HG03097 (cell line): ENCODE results near the gene ACP4.
"Not testable (repeated sequence)": the region's sequence is repeated elsewhere in the genome, so short reads cannot be mapped to it uniquely, and the experiment has no call there.

Experiments used
- ATAC-seq: cut with Tn5 transposase; IDR thresholded peaks from one replicate; pipeline ENCODE4 v1.9.1; 2021; ENCODE audit not compliant: unreplicated experiment, low FRiP score

ACP4 gene, protein sequence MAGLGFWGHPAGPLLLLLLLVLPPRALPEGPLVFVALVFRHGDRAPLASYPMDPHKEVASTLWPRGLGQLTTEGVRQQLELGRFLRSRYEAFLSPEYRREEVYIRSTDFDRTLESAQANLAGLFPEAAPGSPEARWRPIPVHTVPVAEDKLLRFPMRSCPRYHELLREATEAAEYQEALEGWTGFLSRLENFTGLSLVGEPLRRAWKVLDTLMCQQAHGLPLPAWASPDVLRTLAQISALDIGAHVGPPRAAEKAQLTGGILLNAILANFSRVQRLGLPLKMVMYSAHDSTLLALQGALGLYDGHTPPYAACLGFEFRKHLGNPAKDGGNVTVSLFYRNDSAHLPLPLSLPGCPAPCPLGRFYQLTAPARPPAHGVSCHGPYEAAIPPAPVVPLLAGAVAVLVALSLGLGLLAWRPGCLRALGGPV

DNA sequence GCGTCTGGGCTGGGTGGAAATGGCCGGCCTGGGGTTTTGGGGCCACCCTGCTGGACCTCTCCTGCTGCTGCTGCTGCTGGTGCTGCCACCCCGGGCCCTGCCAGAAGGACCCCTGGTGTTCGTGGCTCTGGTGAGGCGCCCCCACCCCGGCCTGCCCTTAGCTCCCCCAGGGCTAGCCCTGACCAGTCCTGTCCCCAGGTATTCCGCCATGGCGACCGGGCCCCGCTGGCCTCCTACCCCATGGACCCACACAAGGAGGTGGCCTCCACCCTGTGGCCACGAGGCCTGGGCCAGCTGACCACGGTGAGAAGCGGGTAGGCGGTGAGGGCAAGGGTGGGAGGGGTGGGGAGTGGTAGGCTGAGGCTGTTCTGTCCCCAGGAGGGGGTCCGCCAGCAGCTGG lies at the start of gene ACP4:
TSS of gene ACP4 (plus strand) at position 20 of the 400 bp plus-strand sequence. CDS start at position 20, 0 bp downstream.
- no peak for ATAC-seq

DNA sequence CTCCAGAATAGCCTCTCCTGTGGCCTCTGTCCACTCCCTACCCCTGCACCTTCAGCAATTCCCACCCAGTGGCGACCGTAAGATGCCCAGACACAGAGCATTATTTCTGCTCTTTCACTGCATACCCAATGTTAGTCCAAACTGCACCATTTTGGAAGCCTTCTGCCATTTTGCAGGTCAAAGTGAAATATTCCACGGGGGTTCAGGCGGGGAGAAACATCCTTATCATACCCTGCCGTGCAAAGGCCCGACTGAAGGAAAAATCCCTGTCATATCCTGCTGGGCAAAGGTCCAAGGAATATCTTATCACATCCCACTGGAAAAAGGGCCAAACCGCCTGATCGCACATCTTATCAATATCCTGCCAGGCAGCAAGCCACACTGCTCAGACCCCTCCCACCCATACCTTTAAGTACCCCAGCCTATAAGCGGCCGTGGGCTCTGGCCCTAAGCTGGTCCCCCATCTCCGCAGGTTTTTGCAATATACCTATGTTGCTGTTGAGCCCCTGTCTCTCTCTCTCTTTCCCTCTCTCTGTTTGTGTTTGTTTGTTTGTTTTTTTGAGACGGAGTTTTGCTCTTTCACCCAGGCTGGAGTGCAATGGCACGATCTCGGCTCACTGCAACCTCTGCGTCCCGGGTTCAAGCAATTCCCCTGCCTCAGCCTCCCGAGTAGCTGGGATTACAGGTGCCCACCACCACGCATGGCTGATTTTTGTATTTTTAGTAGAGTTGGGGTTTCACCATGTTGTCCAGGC lies 48.9 kb upstream of the ACP4 start:
- ATAC-seq, result no peak

DNA sequence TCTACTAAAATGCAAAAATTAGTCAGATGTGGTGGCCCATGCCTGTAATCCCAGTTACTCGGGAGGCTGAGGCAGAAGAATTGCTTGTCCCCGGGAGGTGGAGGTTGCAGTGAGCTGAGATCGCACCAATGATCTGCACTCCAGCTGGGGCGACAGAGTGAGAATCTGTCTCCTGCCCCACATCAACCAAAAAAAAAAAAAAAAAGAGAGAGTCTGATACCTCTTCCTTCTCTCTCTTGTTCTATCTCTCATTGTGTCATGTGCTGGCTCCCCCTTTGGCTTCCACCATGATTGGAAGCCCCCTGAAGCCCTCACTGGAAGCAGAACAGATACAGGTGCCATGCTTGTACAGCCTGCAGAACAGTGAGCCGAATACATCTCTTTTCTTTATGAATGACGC lies 46.7 kb upstream of the ACP4 start:
- ATAC-seq, result no peak

DNA sequence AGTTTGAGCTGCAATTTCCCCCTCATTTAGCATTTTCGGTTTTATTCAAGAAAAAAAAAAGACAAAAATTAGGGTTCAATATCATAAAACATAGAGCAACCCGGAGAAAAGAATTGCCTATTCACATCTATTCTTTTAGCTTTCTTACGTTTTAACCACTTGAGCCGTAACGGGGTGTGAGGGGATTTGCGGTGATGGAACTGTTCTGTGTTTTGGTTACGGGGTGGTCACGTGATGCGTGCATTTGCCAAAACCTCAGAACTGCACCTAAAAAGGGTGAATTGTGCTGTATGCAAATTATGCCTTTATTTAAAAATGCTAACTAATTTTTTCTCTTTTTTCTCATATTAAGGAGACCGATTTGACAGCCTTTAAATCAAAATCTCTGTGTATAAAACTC lies 45.0 kb upstream of the ACP4 start:
- ATAC-seq, result no peak

DNA sequence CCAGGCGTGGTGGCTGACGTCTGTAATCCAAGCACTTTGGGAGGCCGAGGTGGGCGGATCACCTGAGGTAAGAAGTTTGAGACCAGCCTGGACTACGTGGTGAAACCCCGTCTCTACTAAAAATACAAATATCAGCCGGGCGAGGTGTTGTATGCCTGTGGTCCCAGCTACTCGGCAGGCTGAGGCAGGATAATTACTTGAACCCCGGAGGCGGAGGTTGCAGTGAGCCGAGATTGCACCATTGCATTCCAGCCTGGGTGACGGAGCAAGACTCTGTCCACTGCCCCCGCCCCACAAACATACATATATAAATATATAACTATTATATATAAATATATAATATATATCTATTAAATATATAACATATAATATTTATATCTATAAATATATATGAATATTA lies 43.1 kb upstream of the ACP4 start:
- ATAC-seq, result not testable (repeated sequence)

DNA sequence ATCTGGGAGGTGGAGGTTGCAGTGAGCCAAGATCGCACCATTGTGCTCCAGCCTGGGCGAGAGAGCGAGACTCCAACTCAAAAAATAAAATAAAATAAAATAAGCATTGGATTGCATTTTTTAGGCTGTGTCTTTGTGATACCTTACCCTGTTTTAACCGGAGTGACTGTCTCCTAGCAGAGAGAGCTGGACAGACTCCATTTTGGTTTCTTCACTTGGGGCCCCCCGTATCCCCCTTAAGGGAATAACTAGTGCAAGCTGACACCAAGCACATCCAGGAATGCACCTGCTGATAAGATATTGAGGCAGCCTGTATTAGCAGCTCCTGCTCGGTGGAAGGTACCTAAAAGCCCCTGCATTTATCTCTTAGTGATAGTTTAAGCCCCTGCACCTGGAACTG lies 40.7 kb upstream of the ACP4 start:
- ATAC-seq, result no peak

DNA sequence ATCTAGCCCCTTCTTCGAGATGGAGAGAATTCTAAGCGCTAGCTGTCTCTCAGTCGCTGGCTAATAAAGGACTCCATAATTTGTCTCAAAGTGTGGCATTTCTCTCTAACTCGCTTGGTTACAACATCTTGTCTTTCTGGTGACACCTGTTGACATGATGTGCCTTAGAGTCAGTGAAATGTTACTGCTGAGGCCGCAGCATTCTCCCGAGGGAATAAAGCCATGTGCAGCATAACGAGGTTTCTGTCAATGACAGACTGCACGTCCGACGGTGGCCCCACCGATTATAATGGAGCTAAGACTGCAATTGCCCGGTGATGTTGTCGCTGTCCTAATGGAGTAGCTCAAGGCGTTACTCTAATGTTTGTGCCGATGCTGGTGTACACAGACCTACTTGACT lies 40.2 kb upstream of the ACP4 start:
- no peak for ATAC-seq

DNA sequence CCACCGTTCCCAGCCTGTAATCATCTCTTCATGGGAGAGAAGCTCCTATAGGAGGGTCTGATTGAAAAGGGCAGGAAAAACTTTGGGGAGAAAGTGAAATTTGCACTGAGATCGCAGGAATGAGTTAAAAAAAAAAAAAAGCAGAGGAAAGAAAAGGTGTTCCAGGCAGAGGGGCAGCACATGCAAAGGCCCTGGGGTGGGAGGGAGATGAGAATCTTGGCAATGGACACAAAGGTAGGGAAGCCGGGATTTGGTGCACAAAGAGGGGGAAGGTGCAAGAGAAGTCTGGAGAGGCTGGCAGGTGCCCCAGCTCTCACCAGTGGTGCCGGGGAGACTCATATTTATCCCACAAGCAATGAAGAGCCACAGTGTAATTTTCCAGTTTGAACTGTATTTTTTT lies 36.3 kb upstream of the ACP4 start:
- no peak for ATAC-seq

DNA sequence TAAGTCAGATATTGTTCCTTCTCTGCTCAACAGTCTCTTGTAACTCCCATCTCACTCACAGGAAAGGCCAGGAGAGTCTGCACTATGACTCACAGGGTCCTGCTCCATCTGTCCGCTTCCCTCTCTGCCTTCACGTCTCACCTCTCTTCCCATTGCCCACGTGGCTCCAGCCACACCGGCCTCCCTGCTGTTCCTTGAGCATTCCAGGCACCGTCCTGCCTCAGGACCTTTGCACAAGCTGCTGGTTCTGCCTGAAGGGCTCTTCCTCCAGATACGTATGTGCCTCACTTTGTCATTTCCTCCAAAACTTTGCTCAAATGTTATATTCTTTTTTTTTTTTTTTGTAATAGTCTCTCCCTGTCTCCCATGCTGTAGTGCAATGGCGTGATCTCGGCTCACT lies 34.0 kb upstream of the ACP4 start:
- not testable (repeated sequence) for ATAC-seq

DNA sequence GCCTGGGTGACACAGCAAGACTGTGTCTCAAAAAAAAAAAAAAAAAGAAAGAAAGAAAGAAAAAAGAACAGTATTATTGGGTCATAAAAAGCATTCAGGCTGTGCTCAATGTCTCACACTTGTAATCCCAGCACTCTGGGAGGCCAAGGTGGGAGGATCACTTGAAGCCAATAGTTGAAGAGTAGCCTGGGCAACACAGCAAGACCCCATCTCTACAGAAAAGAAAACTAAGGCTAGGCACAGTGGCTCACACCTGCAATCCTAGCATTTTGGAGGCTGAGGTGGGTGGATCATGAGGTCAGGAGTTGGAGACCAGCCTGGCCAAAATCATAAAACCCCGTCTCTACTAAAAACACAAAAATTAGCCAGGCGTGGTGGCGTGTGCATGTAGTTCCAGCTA lies 32.6 kb upstream of the ACP4 start:
- ATAC-seq, result not testable (repeated sequence)

DNA sequence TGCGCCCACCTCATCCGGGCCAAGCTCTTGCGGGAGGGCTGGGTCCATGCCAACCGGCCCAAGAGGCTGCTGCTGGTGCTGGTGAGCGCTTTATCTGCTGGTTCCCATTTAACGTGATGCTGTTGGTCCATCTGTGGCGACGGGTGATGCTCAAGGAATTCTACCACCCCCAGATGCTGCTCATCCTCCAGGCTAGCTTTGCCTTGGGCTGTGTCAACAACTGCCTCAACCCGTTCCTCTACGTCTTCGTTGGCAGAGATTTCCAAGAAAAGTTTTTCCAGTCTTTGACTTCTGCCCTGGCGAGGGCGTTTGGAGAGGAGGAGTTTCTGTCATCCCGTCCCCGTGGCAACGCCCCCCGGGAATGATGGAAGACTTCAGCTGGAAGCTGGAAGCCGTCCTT lies 31.1 kb upstream of the ACP4 start:
- not testable (repeated sequence) for ATAC-seq

DNA sequence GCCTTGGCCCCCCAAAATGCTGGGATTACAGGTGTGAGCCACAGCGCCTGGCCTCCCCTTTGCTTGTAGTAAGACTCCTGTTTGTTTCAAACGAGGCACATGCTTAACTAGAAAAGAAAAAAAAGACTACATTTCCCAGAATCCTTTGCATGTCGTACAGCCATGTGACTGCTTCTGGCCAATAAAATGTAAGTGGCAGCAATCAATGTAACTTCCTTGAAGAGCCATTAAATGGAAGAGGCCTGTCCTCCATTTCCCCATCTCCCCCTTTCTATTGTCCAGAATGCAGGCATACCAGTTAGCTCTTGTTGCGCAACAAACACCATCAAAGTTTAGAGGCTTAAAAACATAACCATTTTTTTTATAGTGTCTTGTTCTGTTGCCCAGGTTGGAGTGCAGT lies 30.3 kb upstream of the ACP4 start:
- ATAC-seq, result no peak

DNA sequence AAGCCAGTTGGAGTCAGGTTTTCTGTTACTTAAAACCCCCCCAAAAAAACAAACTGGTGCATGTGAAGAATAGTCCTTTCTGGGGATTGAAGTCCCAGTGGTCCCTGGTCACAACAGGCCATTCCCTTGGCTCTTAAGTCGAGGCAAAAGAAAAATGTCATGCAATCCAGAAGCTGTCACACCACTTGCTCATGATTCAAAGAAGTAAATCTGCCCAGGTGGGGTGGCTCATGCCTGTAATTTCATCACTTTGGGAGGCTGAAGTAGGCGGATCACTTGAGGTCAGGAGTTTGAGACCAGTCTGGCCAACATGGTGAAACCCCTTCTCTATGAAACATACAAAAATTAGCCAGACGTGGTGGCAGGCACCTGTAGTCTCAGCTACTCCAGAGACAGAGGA lies 28.7 kb upstream of the ACP4 start:
- ATAC-seq, result not testable (repeated sequence)

DNA sequence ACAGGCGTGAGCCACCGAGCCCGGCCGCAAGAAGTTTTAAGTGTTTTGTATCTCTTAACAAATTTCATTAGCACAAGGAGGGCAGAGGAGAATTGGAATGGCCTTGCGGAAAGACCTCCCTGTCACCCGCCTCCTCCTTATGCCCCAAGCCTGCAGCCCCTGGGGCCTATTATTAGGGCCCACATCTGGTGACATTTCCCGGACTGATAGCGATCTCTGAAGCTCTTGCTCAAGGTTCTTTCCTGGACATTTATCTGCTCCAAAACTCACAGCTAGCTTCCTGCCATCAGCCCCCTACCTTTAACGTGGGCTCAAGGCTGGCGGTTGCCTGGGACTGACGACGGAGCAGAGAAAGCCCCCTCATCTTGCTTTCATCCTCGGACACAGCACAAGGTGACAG lies 26.7 kb upstream of the ACP4 start:
- not testable (repeated sequence) for ATAC-seq

DNA sequence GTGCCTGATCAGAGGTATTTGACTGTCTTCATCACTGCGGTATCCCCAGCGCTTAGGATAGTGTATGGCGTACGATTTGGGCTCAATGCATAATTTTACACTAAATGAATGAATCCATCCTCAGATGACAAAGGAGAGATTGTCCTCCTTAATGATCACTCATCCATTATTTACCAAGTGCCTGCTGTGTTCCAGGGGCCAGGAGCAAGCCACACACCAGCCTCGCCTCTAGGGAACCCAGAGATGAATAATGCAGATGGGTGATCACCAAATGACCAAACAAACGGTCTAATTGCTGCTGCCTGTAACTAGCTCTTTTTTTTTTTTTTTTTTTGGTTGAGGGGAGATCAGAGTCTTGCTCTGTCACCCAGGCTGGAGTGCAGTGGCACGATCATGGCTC lies 25.8 kb upstream of the ACP4 start:
- no peak for ATAC-seq

DNA sequence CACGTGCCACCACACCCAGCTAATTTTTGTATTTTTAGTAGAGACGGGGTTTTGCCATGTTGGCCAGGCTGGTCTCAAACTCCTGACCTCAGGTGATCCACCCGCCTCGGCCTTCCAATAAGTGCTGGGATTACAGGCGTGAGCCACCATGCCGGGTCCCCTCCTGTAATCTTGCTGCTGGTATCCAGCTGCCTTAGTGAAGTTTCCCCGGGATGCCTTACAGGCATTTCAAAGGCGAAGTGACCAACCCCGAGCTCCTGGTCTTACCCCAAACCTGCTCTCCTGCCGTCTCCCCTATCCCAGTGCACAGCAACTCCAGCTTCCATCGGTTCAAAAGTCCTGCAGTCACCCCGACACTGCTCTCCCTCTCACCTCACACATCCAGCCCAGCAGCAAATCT lies 23.5 kb upstream of the ACP4 start:
- ATAC-seq, result not testable (repeated sequence)

DNA sequence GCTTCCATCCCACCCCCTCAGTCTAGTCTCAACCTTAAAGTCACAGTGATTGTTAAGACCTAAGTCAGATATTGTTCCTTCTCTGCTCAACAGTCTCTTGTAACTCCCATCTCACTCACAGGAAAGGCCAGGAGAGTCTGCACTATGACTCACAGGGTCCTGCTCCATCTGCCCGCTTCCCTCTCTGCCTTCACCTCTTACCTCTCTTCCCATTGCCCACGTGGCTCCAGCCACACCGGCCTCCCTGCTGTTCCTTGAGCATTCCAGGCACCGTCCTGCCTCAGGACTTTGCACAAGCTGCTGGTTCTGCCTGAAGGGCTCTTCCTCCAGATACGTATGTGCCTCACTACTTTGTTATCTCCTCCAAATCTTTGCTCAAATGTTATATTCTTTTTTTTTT lies 23.0 kb upstream of the ACP4 start:
- ATAC-seq, result not testable (repeated sequence)

DNA sequence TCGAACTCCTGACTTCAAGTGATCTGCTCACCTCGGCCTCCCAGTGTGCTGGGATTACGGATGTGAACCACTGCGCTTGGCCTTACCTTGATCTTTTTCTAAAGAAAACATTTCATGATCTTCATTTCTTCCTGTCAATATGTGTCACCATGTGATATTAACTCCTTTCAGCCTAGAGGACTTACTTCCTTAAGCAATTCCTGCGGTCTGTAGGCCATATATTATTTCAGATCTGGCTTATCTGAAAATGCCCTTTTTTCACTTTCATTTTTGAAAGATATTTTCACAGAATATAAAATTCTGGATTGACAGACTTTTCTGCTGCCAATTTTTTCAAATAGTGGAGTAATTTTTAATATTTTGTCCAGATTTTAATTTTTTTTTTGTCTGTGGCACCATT lies 21.9 kb upstream of the ACP4 start:
- ATAC-seq, result no peak

DNA sequence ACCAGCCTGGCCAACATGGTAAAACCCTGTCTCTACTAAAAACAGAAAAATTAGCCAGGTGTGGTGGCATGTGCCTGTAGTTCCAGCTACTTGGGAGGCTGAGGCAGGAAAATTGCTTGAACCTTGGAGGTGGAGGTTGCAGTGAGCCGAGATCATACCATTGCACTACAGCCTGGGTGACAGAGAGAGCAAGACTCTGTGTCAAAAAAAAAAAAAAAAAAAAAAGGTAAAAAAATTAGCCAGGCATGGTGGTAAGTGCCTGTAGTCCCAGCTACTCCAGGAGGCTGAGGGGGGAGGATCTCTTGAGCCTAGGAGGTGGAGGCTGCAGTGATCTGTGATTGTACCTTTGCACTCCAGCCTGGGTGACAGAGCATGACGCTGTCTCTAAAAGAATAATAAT lies 20.1 kb upstream of the ACP4 start, which contains the start of gene GPR32:
TSS of gene GPR32 (plus strand) at position 301 of the 400 bp plus-strand sequence. CDS start 137 bp downstream, outside the sequence.
- not testable (repeated sequence) for ATAC-seq

DNA sequence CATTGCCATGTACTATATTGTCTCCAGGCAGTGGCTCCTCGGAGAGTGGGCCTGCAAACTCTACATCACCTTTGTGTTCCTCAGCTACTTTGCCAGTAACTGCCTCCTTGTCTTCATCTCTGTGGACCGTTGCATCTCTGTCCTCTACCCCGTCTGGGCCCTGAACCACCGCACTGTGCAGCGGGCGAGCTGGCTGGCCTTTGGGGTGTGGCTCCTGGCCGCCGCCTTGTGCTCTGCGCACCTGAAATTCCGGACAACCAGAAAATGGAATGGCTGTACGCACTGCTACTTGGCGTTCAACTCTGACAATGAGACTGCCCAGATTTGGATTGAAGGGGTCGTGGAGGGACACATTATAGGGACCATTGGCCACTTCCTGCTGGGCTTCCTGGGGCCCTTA lies 19.3 kb upstream of the ACP4 start:
- ATAC-seq, result no peak

DNA sequence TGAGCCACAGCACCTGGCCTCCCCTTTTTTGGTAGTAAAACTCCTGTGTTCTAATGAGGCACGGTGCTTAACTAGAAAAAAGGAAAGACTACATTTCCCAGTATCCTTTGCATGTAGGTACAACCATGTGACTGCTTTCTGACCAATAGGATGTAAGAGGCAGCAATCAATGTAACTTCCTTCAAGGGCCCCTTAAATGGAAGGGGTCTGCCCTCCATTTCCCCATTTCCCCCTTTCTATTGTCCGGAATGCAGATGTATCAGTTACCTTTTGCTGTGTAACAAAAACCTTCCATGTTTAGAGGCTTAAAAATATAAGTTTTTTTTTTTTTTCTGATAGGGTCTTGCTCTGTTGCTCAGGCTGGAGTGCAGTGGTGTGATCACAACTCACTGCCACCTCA lies 17.7 kb upstream of the ACP4 start:
- no peak for ATAC-seq

DNA sequence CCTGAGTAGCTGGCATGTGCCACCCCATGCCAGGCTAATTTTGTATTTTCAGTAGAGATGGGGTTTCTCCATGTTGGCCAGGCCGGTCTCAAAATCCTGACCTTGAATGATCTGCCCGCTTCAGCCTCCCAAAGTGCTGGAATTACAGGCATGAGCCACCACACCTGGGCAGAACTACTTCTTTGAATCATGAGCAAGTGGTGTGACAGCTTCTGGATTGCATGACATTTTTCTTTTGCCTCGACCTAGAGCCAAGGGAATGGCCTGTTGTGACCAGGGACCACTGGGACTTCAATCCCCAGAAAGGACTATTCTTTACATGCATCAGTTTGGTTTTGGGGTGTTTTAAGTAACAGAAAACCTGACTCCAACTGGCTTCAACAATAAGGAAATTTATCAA lies 17.3 kb upstream of the ACP4 start:
- ATAC-seq, result not testable (repeated sequence)
